Astrocyte (in vitro differentiated cells and primary cell): ENCODE results near the gene KRT86. TPM values are rescaled to one million over a fixed set of nuclear protein-coding genes. Genes with fewer than 3 reads are reported as not detected.

Experiments
- DNase-seq: peaks from one replicate; pipeline ENCODE4 v3.0.0-alpha.2; 2010; ENCODE audit warnings: low read depth
- FAIRE-seq: peaks from 2 replicates; lab custom pipeline; 2011; peaks lifted over from hg19 to GRCh38; lab: Jason Lieb, UNC
- H2AFZ ChIP-seq: 2 replicates; pipeline ENCODE4 v1.6.0; 2012; ENCODE audit warnings: low read depth, low read length, inconsistent platforms
- H3K27ac ChIP-seq: 2 replicates; pipeline ENCODE4 v1.5.1; 2011; ENCODE audit warnings: low read depth, low read length, inconsistent platforms
- H3K27me3 ChIP-seq: 2 replicates; pipeline ENCODE4 v1.6.0; 2011; ENCODE audit warnings: low read length, inconsistent platforms; ENCODE audit not compliant: insufficient read depth
- H3K36me3 ChIP-seq: 2 replicates; pipeline ENCODE4 v1.5.1; 2011; ENCODE audit warnings: low read length, inconsistent platforms; ENCODE audit not compliant: insufficient read depth
- H3K4me1 ChIP-seq: 2 replicates; pipeline ENCODE4 v1.5.1; 2011; ENCODE audit warnings: low read length, inconsistent platforms; ENCODE audit not compliant: insufficient read depth
- H3K4me2 ChIP-seq: 2 replicates; pipeline ENCODE4 v1.6.0; 2012; ENCODE audit warnings: low read length, inconsistent platforms
- H3K4me3 ChIP-seq: 2 replicates; pipeline ENCODE4 v1.5.1; 2011; ENCODE audit warnings: low read depth, mild to moderate bottlenecking, low read length, inconsistent platforms; ENCODE audit not compliant: insufficient read depth
- H3K79me2 ChIP-seq: 2 replicates; pipeline ENCODE4 v1.6.0; 2012; ENCODE audit warnings: mild to moderate bottlenecking, low read length, inconsistent platforms; ENCODE audit not compliant: insufficient read depth
- H3K9ac ChIP-seq: 2 replicates; pipeline ENCODE4 v1.6.0; 2012; ENCODE audit warnings: mild to moderate bottlenecking, low read length, inconsistent platforms
- H3K9me3 ChIP-seq: 2 replicates; pipeline ENCODE4 v1.5.1; 2012; ENCODE audit warnings: low read depth, mild to moderate bottlenecking, low read length, inconsistent platforms; ENCODE audit not compliant: insufficient read depth
- H4K20me1 ChIP-seq: 2 replicates; pipeline ENCODE4 v1.6.0; 2012; ENCODE audit warnings: low read length, inconsistent platforms; ENCODE audit not compliant: insufficient read depth
- H3K27ac Mint-ChIP-seq: one replicate; pipeline ENCODE4 v1.8.0; 2021; ENCODE audit warnings: mild to moderate bottlenecking, mixed read lengths; ENCODE audit not compliant: unreplicated experiment
- H3K27me3 Mint-ChIP-seq: one replicate; pipeline ENCODE4 v1.8.0; 2021; ENCODE audit warnings: low read depth, mixed read lengths; ENCODE audit not compliant: unreplicated experiment
- H3K36me3 Mint-ChIP-seq: one replicate; pipeline ENCODE4 v1.8.0; 2021; ENCODE audit warnings: low read depth, mixed read lengths; ENCODE audit not compliant: unreplicated experiment
- H3K4me1 Mint-ChIP-seq: one replicate; pipeline ENCODE4 v1.8.0; 2021; ENCODE audit warnings: low read depth, mixed read lengths; ENCODE audit not compliant: unreplicated experiment
- H3K4me3 Mint-ChIP-seq: one replicate; pipeline ENCODE4 v1.8.0; 2021; ENCODE audit warnings: mild to moderate bottlenecking, moderate library complexity, mixed read lengths; ENCODE audit not compliant: unreplicated experiment
- H3K9me3 Mint-ChIP-seq: one replicate; pipeline ENCODE4 v1.8.0; 2021; ENCODE audit warnings: mild to moderate bottlenecking, mixed read lengths; ENCODE audit not compliant: unreplicated experiment
- EZH2 ChIP-seq: IDR thresholded peaks from 2 replicates; pipeline ENCODE4 v1.6.1; 2012; ENCODE audit warnings: mild to moderate bottlenecking, low read length, inconsistent platforms; ENCODE audit not compliant: insufficient read depth
- total RNA-seq: library from RNA; stranded (reverse); gene quantifications from 2 replicates; pipeline ENCODE4 v1.2.1, GENCODE V29; 2021
- TF ChIP-seq, protein P1 (sequence below): IDR thresholded peaks from 2 replicates; pipeline ENCODE4 v1.5.1; 2011; ENCODE audit warnings: low read depth, mild to moderate bottlenecking, inconsistent platforms, low read length, moderate library complexity; ENCODE audit not compliant: insufficient read depth

The KRT86 gene
- total RNA-seq, 1 donor from 2014 or later, result 0.43 TPM

- Mint-ChIP-seq H3K36me3 (no peaks in the 10 kb centered on the region), H3K4me1 (peaks cover 19% of the 10 kb centered on the region), H3K27ac (no peak overlapping the region), H3K4me3 (no peak overlapping the region), H3K27me3 (peaks cover 54% of the 10 kb centered on the region), H3K9me3 (peaks cover 9% of the 10 kb centered on the region)
- Histone ChIP-seq H3K27ac (no peak overlapping the region), H3K4me3 (no peak overlapping the region), H3K79me2 (no peaks in the 10 kb centered on the region), H3K4me2 (no peak overlapping the region), H3K9me3 (no peaks in the 10 kb centered on the region), H2AFZ (no peak overlapping the region), H4K20me1 (no peaks in the 10 kb centered on the region), H3K36me3 (no peaks in the 10 kb centered on the region), H3K27me3 (peaks cover 10% of the 10 kb centered on the region), H3K9ac (no peak overlapping the region), H3K4me1 (peaks cover 20% of the 10 kb centered on the region)
- FAIRE-seq, result no peak
- no peak for TF ChIP-seq EZH2
- TF ChIP-seq, protein P1, sequence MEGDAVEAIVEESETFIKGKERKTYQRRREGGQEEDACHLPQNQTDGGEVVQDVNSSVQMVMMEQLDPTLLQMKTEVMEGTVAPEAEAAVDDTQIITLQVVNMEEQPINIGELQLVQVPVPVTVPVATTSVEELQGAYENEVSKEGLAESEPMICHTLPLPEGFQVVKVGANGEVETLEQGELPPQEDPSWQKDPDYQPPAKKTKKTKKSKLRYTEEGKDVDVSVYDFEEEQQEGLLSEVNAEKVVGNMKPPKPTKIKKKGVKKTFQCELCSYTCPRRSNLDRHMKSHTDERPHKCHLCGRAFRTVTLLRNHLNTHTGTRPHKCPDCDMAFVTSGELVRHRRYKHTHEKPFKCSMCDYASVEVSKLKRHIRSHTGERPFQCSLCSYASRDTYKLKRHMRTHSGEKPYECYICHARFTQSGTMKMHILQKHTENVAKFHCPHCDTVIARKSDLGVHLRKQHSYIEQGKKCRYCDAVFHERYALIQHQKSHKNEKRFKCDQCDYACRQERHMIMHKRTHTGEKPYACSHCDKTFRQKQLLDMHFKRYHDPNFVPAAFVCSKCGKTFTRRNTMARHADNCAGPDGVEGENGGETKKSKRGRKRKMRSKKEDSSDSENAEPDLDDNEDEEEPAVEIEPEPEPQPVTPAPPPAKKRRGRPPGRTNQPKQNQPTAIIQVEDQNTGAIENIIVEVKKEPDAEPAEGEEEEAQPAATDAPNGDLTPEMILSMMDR, result no peak
- no peak for DNase-seq
Measured at GRCh38 chr12:52263761-52264434, 10.5 kb upstream of the KRT86 start.

DNA sequence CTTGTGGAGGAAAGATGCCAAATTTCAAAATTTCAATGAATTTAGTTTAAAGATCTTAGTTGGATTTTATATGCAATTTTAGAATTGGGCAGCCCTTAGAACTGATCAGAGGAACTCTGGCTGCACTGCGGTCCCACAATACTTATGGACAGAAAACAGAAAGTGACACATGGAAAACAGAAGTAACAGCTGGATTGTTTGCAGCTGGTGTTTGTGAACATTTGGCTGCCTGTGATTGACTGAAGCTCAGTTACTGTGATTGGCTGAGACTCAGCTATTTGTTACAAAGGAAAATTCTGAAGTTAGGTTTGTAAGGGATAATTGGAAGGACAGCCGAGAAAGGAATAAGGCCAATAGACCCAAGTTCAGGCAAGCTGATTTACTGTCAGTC lies 10.0 kb upstream of the KRT86 start:
- Histone ChIP-seq H3K27ac (no peak overlapping the region), H3K4me2 (no peak overlapping the region), H3K4me1 (peaks cover 20% of the 10 kb centered on the region), H3K36me3 (no peaks in the 10 kb centered on the region), H3K9ac (no peak overlapping the region), H3K9me3 (no peaks in the 10 kb centered on the region), H4K20me1 (no peaks in the 10 kb centered on the region), H3K79me2 (no peaks in the 10 kb centered on the region), H2AFZ (no peak overlapping the region), H3K27me3 (peaks cover 6% of the 10 kb centered on the region), H3K4me3 (no peak overlapping the region)
- Mint-ChIP-seq H3K36me3 (no peaks in the 10 kb centered on the region), H3K27me3 (peaks cover 50% of the 10 kb centered on the region), H3K4me1 (peaks cover 19% of the 10 kb centered on the region), H3K27ac (no peak overlapping the region), H3K4me3 (peak overlapping the region; percentile 20), H3K9me3 (peaks cover 9% of the 10 kb centered on the region)
- TF ChIP-seq EZH2, result no peak
- TF ChIP-seq, protein P1, result no peak
- FAIRE-seq (no peak), DNase-seq (no peak)

DNA sequence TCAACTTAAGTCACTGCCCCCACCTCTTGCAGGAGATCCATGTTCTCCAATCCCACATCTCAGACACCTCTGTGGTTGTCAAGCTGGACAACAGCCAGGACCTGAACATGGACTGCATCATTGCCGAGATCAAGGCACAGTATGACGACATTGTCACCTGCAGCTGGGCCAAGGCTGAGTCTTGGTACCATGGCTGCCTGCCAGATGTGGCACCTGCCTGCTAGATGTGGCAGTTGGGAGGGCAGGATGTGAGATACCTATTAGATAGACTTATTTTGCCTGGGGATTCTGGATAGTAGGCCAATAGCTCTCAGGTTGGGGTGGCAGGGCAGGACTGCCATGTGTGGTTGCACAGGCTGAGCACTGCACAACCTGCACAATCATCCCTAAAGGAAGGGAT lies 7.9 kb upstream of the KRT86 start:
- Histone ChIP-seq H3K4me1 (peaks cover 8% of the 10 kb centered on the region), H2AFZ (no peak overlapping the region), H3K79me2 (no peaks in the 10 kb centered on the region), H4K20me1 (no peaks in the 10 kb centered on the region), H3K27ac (no peak overlapping the region), H3K4me2 (no peak overlapping the region), H3K9me3 (no peaks in the 10 kb centered on the region), H3K9ac (no peak overlapping the region), H3K4me3 (no peak overlapping the region), H3K27me3 (peaks cover 6% of the 10 kb centered on the region), H3K36me3 (no peaks in the 10 kb centered on the region)
- DNase-seq, result no peak
- no peak overlapping the region for H3K27ac Mint-ChIP-seq
- FAIRE-seq, result no peak
- no peak overlapping the region for H3K4me3 Mint-ChIP-seq
- H3K9me3 Mint-ChIP-seq, result peaks cover 7% of the 10 kb centered on the region
- peaks cover 7% of the 10 kb centered on the region for H3K4me1 Mint-ChIP-seq
- TF ChIP-seq, protein P1, result no peak
- no peaks in the 10 kb centered on the region for H3K36me3 Mint-ChIP-seq
- peaks cover 37% of the 10 kb centered on the region for H3K27me3 Mint-ChIP-seq
